Rectal smooth muscle tissue (tissue), 1 donor: Measurements from ENCODE around the gene ALDH3B1.
"Not testable (repeated sequence)": the region's sequence is repeated elsewhere in the genome, so short reads cannot be mapped to it uniquely, and the experiment has no call there.

Source experiments
- H3K27ac ChIP-seq: one replicate; pipeline ENCODE4 v1.7.0; 2013; ENCODE audit warnings: low read depth, low read length, inconsistent platforms
- H3K27me3 ChIP-seq: one replicate; pipeline ENCODE4 v1.7.0; 2013; ENCODE audit warnings: low read length; ENCODE audit not compliant: control insufficient read depth, insufficient read depth
- H3K36me3 ChIP-seq: one replicate; pipeline ENCODE4 v1.7.0; 2013; ENCODE audit warnings: low read length; ENCODE audit not compliant: control insufficient read depth, insufficient read depth
- H3K4me1 ChIP-seq: one replicate; pipeline ENCODE4 v1.7.0; 2013; ENCODE audit warnings: low read length; ENCODE audit not compliant: control insufficient read depth, insufficient read depth
- H3K4me3 ChIP-seq: one replicate; pipeline ENCODE4 v1.7.0; 2013; ENCODE audit warnings: low read length
- H3K9ac ChIP-seq: one replicate; pipeline ENCODE4 v1.7.0; 2013; ENCODE audit warnings: low read length

Gene ALDH3B1

GRCh38 chr11:68010090-68011041 is at the start of gene ALDH3B1:
Gene ALDH3B1, plus strand, starts transcription at chr11:68010327. Its CDS starts 4,971 bp downstream, at chr11:68015298.
- H3K4me3 ChIP-seq, result peak within 1 kb of the TSS; percentile 54
- H3K36me3 ChIP-seq, result no peaks in the 10 kb centered on the region
- peaks cover 12% of the 10 kb centered on the region for H3K4me1 ChIP-seq
- no peak within 1 kb of the TSS for H3K9ac ChIP-seq
- H3K27me3 ChIP-seq, result no peaks in the 10 kb centered on the region
- peak within 1 kb of the TSS; percentile 89 for H3K27ac ChIP-seq

GRCh38 chr11:67963217-67963616 is 46.9 kb upstream of the ALDH3B1 start:
- not testable (repeated sequence) for H3K4me1 ChIP-seq, H3K27me3 ChIP-seq, H3K36me3 ChIP-seq, H3K4me3 ChIP-seq, H3K9ac ChIP-seq, H3K27ac ChIP-seq

- H3K36me3 ChIP-seq, H3K9ac ChIP-seq, H3K27ac ChIP-seq, H3K4me1 ChIP-seq, H3K4me3 ChIP-seq, H3K27me3 ChIP-seq: not testable (repeated sequence)
Measured at GRCh38 chr11:67963879-67964278, 46.2 kb upstream of the ALDH3B1 start.

- not testable (repeated sequence) for H3K36me3 ChIP-seq, H3K9ac ChIP-seq, H3K4me3 ChIP-seq
Measured at GRCh38 chr11:67964746-67965145, 45.4 kb upstream of the ALDH3B1 start.

GRCh38 chr11:67965830-67966348 is 44.2 kb upstream of the ALDH3B1 start:
- not testable (repeated sequence) for H3K27ac ChIP-seq, H3K27me3 ChIP-seq, H3K4me1 ChIP-seq, H3K36me3 ChIP-seq, H3K9ac ChIP-seq, H3K4me3 ChIP-seq

More at GRCh38 chr11:67964746-67965145, 45.4 kb upstream of the ALDH3B1 start:
- H3K4me1 ChIP-seq, H3K27me3 ChIP-seq, H3K27ac ChIP-seq: not testable (repeated sequence)

GRCh38 chr11:67974746-67975145 is 35.4 kb upstream of the ALDH3B1 start:
- not testable (repeated sequence) for H3K27ac ChIP-seq, H3K9ac ChIP-seq, H3K4me3 ChIP-seq, H3K36me3 ChIP-seq, H3K4me1 ChIP-seq, H3K27me3 ChIP-seq

- H3K36me3 ChIP-seq, H3K4me3 ChIP-seq, H3K4me1 ChIP-seq, H3K27ac ChIP-seq, H3K9ac ChIP-seq, H3K27me3 ChIP-seq: not testable (repeated sequence)
Measured at GRCh38 chr11:67978766-67979418, 31.2 kb upstream of the ALDH3B1 start.

GRCh38 chr11:67981226-67981625 is 28.9 kb upstream of the ALDH3B1 start:
- not testable (repeated sequence) for H3K27me3 ChIP-seq, H3K4me3 ChIP-seq, H3K27ac ChIP-seq, H3K9ac ChIP-seq, H3K36me3 ChIP-seq, H3K4me1 ChIP-seq

- not testable (repeated sequence) for H3K27me3 ChIP-seq, H3K4me3 ChIP-seq, H3K36me3 ChIP-seq, H3K9ac ChIP-seq, H3K27ac ChIP-seq, H3K4me1 ChIP-seq
Measured at GRCh38 chr11:67982255-67982857, 27.8 kb upstream of the ALDH3B1 start.

GRCh38 chr11:67983951-67984350 is 26.2 kb upstream of the ALDH3B1 start:
- no peak overlapping the region for H3K4me3 ChIP-seq
- H3K27me3 ChIP-seq, result no peaks in the 10 kb centered on the region
- no peaks in the 10 kb centered on the region for H3K4me1 ChIP-seq
- H3K36me3 ChIP-seq, result no peaks in the 10 kb centered on the region
- H3K27ac ChIP-seq, result no peak overlapping the region
- no peak overlapping the region for H3K9ac ChIP-seq

- not testable (repeated sequence) for H3K27ac ChIP-seq, H3K4me1 ChIP-seq, H3K9ac ChIP-seq, H3K27me3 ChIP-seq, H3K4me3 ChIP-seq, H3K36me3 ChIP-seq
Measured at GRCh38 chr11:67985302-67985701, 24.8 kb upstream of the ALDH3B1 start.

GRCh38 chr11:67990546-67991346 is 19.4 kb upstream of the ALDH3B1 start:
- H3K4me1 ChIP-seq, H3K9ac ChIP-seq, H3K27me3 ChIP-seq, H3K4me3 ChIP-seq, H3K36me3 ChIP-seq, H3K27ac ChIP-seq: not testable (repeated sequence)
